H54 (cell line): ENCODE data around the gene ACTG2.
"Not testable (repeated sequence)": the region's sequence is repeated elsewhere in the genome, so short reads cannot be mapped to it uniquely, and the experiment has no call there.

ENCODE experiments used
- DNase-seq: peaks from one replicate; pipeline ENCODE4 v3.0.0; 2011; ENCODE audit warnings: low spot score, mixed read lengths; ENCODE audit not compliant: insufficient read length
- FAIRE-seq: peaks from 3 replicates; lab custom pipeline; 2011; peaks lifted over from hg19 to GRCh38; lab: Jason Lieb, UNC
- POLR2A ChIP-seq: IDR thresholded peaks from 2 replicates; pipeline ENCODE4 v1.6.1; 2011; ENCODE audit warnings: low read depth, mild to moderate bottlenecking, low read length

ACTG2 gene

GRCh38 chr2:73897934-73898333 is 5.1 kb downstream of the ACTG2 start:
- TF ChIP-seq POLR2A, result no peak
- DNase-seq, result no peak
- no peak for FAIRE-seq

- DNase-seq (no peak), FAIRE-seq (no peak)
- TF ChIP-seq POLR2A, result no peak
These were observed 7.1 kb downstream of the ACTG2 start for GRCh38 chr2:73899801-73900336.

GRCh38 chr2:73901143-73901542 is 8.3 kb downstream of the ACTG2 start:
- DNase-seq (no peak), FAIRE-seq (no peak)
- no peak for TF ChIP-seq POLR2A

- DNase-seq (no peak), FAIRE-seq (no peak)
- TF ChIP-seq POLR2A, result no peak
These were observed 9.5 kb downstream of the ACTG2 start for GRCh38 chr2:73902284-73902683.

GRCh38 chr2:73903313-73903712 is 10.5 kb downstream of the ACTG2 start:
- DNase-seq (no peak), FAIRE-seq (no peak)
- no peak for TF ChIP-seq POLR2A

GRCh38 chr2:73903949-73904613 is 11.3 kb downstream of the ACTG2 start:
- DNase-seq, FAIRE-seq: not testable (repeated sequence)

GRCh38 chr2:73904952-73905351 is 12.1 kb downstream of the ACTG2 start:
- no peak for TF ChIP-seq POLR2A
- FAIRE-seq, result no peak
- no peak for DNase-seq

- TF ChIP-seq POLR2A, result no peak
- DNase-seq (no peak), FAIRE-seq (no peak)
These were observed 14.2 kb downstream of the ACTG2 start for GRCh38 chr2:73906847-73907505.

- DNase-seq (peak; percentile 25), FAIRE-seq (peak; percentile 64)
- TF ChIP-seq POLR2A, result no peak
These were observed 15.1 kb downstream of the ACTG2 start for GRCh38 chr2:73907840-73908452.

GRCh38 chr2:73908689-73909652 is 16.2 kb downstream of the ACTG2 start:
- FAIRE-seq (no peak), DNase-seq (no peak)
- no peak for TF ChIP-seq POLR2A

- DNase-seq (no peak), FAIRE-seq (no peak)
- TF ChIP-seq POLR2A, result no peak
These were observed 18.2 kb downstream of the ACTG2 start for GRCh38 chr2:73910873-73911547.

- FAIRE-seq, result no peak
- TF ChIP-seq POLR2A, result no peak
- DNase-seq, result no peak
These were observed 18.9 kb downstream of the ACTG2 start for GRCh38 chr2:73911548-73912208.
